ENCODE results near the gene RABAC1. TPM values are rescaled to one million over a fixed set of nuclear protein-coding genes. Genes with fewer than 3 reads are reported as not detected.

The RABAC1 gene
- total and polyA plus RNA-seq, 9 donors = 59.0 to 110 (median 88.6) TPM

DNA sequence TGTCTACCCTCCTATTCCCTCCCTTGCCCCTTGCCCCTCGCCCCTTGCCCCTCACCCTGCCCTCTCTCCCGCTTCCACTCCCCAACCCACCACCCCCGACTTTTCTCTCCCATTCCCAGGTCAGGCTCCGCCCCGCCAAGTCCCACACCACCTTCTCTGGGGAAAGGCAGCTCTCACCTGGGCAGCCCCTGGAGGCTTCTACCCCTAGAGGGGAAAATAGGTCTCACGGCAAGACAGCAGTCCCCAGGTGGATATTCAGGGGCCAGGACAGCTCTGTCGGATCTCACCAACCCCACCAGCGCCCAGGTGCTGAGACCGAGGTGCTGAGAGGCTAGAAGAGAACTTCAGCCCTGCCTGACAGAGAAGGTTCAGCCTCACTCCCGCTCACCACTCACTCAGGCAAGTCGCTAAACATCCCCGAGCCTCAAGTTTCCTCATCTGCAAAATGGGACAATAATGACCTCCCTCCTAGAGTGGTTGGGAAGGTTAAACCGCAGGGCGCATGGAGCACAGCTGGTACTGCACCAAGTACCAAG, 29.5 kb downstream of the RABAC1 start:
- no peak for DNase-seq
- peaks cover 96% of the 10 kb centered on the region for H3K27me3 ChIP-seq (ENCODE audit: control insufficient read depth, insufficient read depth, low read length)
- WGBS (ENCODE audit: insufficient coverage) = 6% methylated on average over 5 of the region's 14 CpGs
- no peaks in the 10 kb centered on the region for H3K36me3 ChIP-seq (ENCODE audit: control insufficient read depth, insufficient read depth, low read length)
- H3K4me3 ChIP-seq (ENCODE audit: low read length) = no peak overlapping the region
- peaks cover 10% of the 10 kb centered on the region for H3K4me1 ChIP-seq (ENCODE audit: control insufficient read depth, insufficient read depth, low read length)
- no peak overlapping the region for H3K27ac ChIP-seq (ENCODE audit: low read length)
- no peaks in the 10 kb centered on the region for H3K9me3 ChIP-seq (replicated peaks; ENCODE audit: control insufficient read depth, low read depth, low read length)

DNA sequence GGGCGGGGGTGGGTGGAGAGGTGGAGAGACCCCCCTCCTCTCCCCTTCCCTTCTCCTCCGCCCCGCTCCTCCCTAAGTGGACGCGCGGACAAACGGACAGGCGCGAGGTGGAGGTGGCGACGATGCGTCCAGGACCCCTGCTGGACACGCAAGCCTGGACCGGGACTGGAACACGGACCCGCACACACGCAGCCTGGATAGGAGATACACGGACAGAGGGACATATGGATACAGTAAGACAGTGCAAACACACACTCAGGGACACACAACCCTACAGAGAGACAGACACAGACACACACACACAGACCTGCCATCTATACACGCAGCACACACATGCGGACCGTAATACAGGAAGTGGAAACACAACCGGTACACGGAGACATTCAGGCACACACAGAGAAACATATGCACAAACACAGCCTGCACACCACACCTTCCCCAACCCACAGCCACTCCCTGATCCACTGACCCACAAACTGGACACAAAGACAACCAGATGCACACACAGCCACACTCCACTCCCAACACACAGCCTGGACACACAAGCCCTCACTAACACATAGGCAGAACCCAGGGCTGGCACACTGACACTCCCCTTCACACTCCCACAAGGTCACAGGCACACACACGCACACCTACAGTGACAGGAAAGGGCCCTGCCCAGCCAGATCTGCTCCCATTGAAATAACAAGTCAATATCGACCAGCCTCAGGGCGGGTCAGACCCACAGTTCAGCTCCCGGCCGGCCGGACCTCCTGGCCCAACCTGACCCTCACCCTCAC, 30.2 kb downstream of the RABAC1 start:
- Histone ChIP-seq H3K4me3 (ENCODE audit: low read length) (no peak overlapping the region), H3K27ac (ENCODE audit: low read length) (no peak overlapping the region), H3K36me3 (ENCODE audit: control insufficient read depth, insufficient read depth, low read length) (no peaks in the 10 kb centered on the region), H3K9me3 (replicated peaks; ENCODE audit: control insufficient read depth, low read depth, low read length) (no peaks in the 10 kb centered on the region), H3K4me1 (ENCODE audit: control insufficient read depth, insufficient read depth, low read length) (peaks cover 10% of the 10 kb centered on the region), H3K27me3 (ENCODE audit: control insufficient read depth, insufficient read depth, low read length) (peaks cover 96% of the 10 kb centered on the region)
- WGBS (ENCODE audit: insufficient coverage) = 3% methylated on average over 10 of the region's 29 CpGs
- no peak for DNase-seq

DNA sequence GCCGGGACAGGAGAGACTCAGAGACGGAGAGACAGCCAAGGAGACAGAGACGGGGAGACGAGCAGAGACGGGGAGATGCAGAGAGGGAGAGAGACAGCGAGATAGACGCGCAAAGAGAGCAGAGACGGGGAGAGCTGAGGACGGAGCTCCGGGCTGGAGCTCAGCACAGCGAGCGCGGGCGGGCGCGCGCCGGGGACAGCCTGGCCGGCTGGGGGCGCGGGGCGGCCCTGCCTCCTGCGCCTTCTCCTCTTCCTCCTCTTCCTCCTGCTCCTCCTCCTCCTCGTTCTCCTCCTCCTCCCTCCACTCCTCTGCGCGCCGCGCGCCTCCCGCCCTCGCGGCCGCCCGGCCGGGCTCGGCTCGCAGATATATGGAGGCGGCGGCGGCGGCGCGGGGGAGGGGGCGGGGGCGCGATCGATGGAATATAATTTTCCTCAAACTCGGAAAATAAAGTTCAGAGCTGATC, 30.9 kb downstream of the RABAC1 start, which contains the start of gene ERFL:
TSS of gene ERFL (minus strand) at position 229 of the 463 bp plus-strand sequence. CDS start 15,530 bp downstream, outside the sequence.
- Histone ChIP-seq H3K9me3 (replicated peaks; ENCODE audit: control insufficient read depth, low read depth, low read length) (no peaks in the 10 kb centered on the region), H3K4me3 (ENCODE audit: low read length) (peak within 1 kb of the TSS; percentile 32), H3K36me3 (ENCODE audit: control insufficient read depth, insufficient read depth, low read length) (no peaks in the 10 kb centered on the region), H3K27ac (ENCODE audit: low read length) (no peak within 1 kb of the TSS), H3K27me3 (ENCODE audit: control insufficient read depth, insufficient read depth, low read length) (peaks cover 93% of the 10 kb centered on the region), H3K4me1 (ENCODE audit: control insufficient read depth, insufficient read depth, low read length) (peaks cover 10% of the 10 kb centered on the region)
- peak; percentile 32 for DNase-seq
- under 1% methylated on average over 41 of the region's 49 CpGs for WGBS (ENCODE audit: insufficient coverage)

- peaks cover 8% of the 10 kb centered on the region for H3K4me1 ChIP-seq (ENCODE audit: control insufficient read depth, insufficient read depth, low read length)
- peak overlapping the region; percentile 32 for H3K4me3 ChIP-seq (ENCODE audit: low read length)
- no peaks in the 10 kb centered on the region for H3K36me3 ChIP-seq (ENCODE audit: control insufficient read depth, insufficient read depth, low read length)
- no peaks in the 10 kb centered on the region for H3K9me3 ChIP-seq (replicated peaks; ENCODE audit: control insufficient read depth, low read depth, low read length)
- 4% methylated on average over 19 of the region's 43 CpGs for WGBS (ENCODE audit: insufficient coverage)
- no peak overlapping the region for H3K27ac ChIP-seq (ENCODE audit: low read length)
- no peak for DNase-seq
- peaks cover 94% of the 10 kb centered on the region for H3K27me3 ChIP-seq (ENCODE audit: control insufficient read depth, insufficient read depth, low read length)
Measured at GRCh38 chr19:41927497-41928192, 31.5 kb downstream of the RABAC1 start.

- WGBS (ENCODE audit: insufficient coverage) = 23% methylated on average over 14 of the region's 16 CpGs
- H3K27me3 ChIP-seq (ENCODE audit: control insufficient read depth, insufficient read depth, low read length) = peaks cover 94% of the 10 kb centered on the region
- H3K27ac ChIP-seq (ENCODE audit: low read length) = no peak overlapping the region
- no peak overlapping the region for H3K4me3 ChIP-seq (ENCODE audit: low read length)
- peaks cover 6% of the 10 kb centered on the region for H3K4me1 ChIP-seq (ENCODE audit: control insufficient read depth, insufficient read depth, low read length)
- H3K9me3 ChIP-seq (replicated peaks; ENCODE audit: control insufficient read depth, low read depth, low read length) = no peaks in the 10 kb centered on the region
- H3K36me3 ChIP-seq (ENCODE audit: control insufficient read depth, insufficient read depth, low read length) = no peaks in the 10 kb centered on the region
- DNase-seq = no peak
Measured at GRCh38 chr19:41926763-41927496, 32.2 kb downstream of the RABAC1 start.

DNA sequence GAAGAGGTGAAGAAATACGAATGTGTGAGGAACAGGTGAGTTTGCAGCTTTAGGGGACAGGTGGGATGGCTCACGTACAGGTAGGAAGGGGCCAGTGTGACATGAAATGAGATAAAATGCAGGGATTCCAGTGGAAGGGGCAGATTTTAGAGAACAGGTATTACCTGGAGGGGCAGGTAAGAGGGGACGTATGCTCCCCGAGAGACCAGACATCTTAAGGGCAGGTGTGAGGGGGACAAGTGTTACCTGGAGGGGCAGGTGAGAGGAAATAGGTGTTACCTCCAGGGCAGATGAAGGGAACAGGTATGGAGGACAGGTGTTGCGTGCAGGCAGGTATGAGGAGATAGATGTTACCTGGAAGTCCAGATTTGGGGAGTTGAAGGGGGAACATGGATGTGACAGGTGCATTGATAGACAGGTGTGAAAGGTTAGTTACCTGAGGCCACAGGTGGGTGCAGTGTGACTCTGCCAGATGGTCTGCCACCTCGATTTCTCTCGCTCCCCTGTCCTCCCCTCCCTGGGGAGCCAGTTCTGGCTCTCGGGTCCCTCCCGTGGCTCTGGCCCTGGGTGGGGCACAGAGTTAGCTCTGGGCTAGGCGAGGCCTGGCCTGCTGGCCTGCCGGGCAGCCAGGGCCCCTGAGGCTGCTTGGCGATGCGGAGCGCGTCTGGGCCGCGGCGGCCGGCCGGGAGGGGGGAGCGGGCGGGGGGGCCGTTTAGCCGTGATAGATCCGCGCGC, 32.9 kb downstream of the RABAC1 start:
- H3K4me1 ChIP-seq (ENCODE audit: control insufficient read depth, insufficient read depth, low read length) = peaks cover 6% of the 10 kb centered on the region
- H3K27ac ChIP-seq (ENCODE audit: low read length) = no peak overlapping the region
- WGBS (ENCODE audit: insufficient coverage) = 6% methylated on average over 27 of the region's 27 CpGs
- H3K4me3 ChIP-seq (ENCODE audit: low read length) = no peak overlapping the region
- H3K27me3 ChIP-seq (ENCODE audit: control insufficient read depth, insufficient read depth, low read length) = peaks cover 94% of the 10 kb centered on the region
- no peak for DNase-seq
- no peaks in the 10 kb centered on the region for H3K9me3 ChIP-seq (replicated peaks; ENCODE audit: control insufficient read depth, low read depth, low read length)
- H3K36me3 ChIP-seq (ENCODE audit: control insufficient read depth, insufficient read depth, low read length) = no peaks in the 10 kb centered on the region

- WGBS (ENCODE audit: insufficient coverage) = 40% methylated on average over 7 of the region's 7 CpGs
Measured at GRCh38 chr19:41925208-41926003, 33.7 kb downstream of the RABAC1 start.

GRCh38 chr19:41924151-41925145, 34.7 kb downstream of the RABAC1 start:
- Histone ChIP-seq H3K4me1 (ENCODE audit: control insufficient read depth, insufficient read depth, low read length) (peaks cover 11% of the 10 kb centered on the region), H3K4me3 (ENCODE audit: low read length) (no peak overlapping the region), H3K36me3 (ENCODE audit: control insufficient read depth, insufficient read depth, low read length) (no peaks in the 10 kb centered on the region), H3K27ac (ENCODE audit: low read length) (no peak overlapping the region), H3K9me3 (replicated peaks; ENCODE audit: control insufficient read depth, low read depth, low read length) (no peaks in the 10 kb centered on the region), H3K27me3 (ENCODE audit: control insufficient read depth, insufficient read depth, low read length) (peaks cover 94% of the 10 kb centered on the region)
- DNase-seq = no peak
- WGBS (ENCODE audit: insufficient coverage) = 24% methylated on average over 9 of the region's 13 CpGs

More at GRCh38 chr19:41925208-41926003, 33.7 kb downstream of the RABAC1 start:
- peaks cover 94% of the 10 kb centered on the region for H3K27me3 ChIP-seq (ENCODE audit: control insufficient read depth, insufficient read depth, low read length)
- no peak overlapping the region for H3K4me3 ChIP-seq (ENCODE audit: low read length)
- peaks cover 11% of the 10 kb centered on the region for H3K4me1 ChIP-seq (ENCODE audit: control insufficient read depth, insufficient read depth, low read length)
- DNase-seq = no peak
- H3K9me3 ChIP-seq (replicated peaks; ENCODE audit: control insufficient read depth, low read depth, low read length) = no peaks in the 10 kb centered on the region
- H3K36me3 ChIP-seq (ENCODE audit: control insufficient read depth, insufficient read depth, low read length) = no peaks in the 10 kb centered on the region
- H3K27ac ChIP-seq (ENCODE audit: low read length) = no peak overlapping the region
